Neural crest cell (in vitro differentiated cells): ENCODE results near the gene ADSS2. TPM values are rescaled to one million over a fixed set of nuclear protein-coding genes. Genes with fewer than 3 reads are reported as not detected.

Experiments used
- DNase-seq: peaks from one replicate; pipeline ENCODE4 v3.0.0; 2021; ENCODE audit warnings: low read depth, mixed read lengths, low spot score
- H3K27ac Mint-ChIP-seq: one replicate; pipeline ENCODE4 v1.8.0; 2021; ENCODE audit warnings: mild to moderate bottlenecking, mixed read lengths; ENCODE audit not compliant: unreplicated experiment
- H3K27me3 Mint-ChIP-seq: 2 replicates; pipeline ENCODE4 v1.8.0; 2021; ENCODE audit warnings: low read depth, mild to moderate bottlenecking, mixed read lengths
- H3K36me3 Mint-ChIP-seq: 2 replicates; pipeline ENCODE4 v1.8.0; 2021; ENCODE audit warnings: low read depth, mild to moderate bottlenecking, mixed read lengths
- H3K4me1 Mint-ChIP-seq: 2 replicates; pipeline ENCODE4 v1.8.0; 2021; ENCODE audit warnings: mixed read lengths
- H3K4me3 Mint-ChIP-seq: one replicate; pipeline ENCODE4 v1.8.0; 2021; ENCODE audit warnings: mild to moderate bottlenecking, mixed read lengths
- H3K9me3 Mint-ChIP-seq: 2 replicates; pipeline ENCODE4 v1.8.0; 2021; ENCODE audit warnings: mixed read lengths
- total RNA-seq: library from RNA; stranded (reverse); gene quantifications from 2 replicates; pipeline ENCODE4 v1.2.1, GENCODE V29; 2021
- TF ChIP-seq, protein P1 (sequence below): fragments of 200-600 bp; sonication (generic); conservative IDR thresholded peaks from 2 replicates; pipeline ENCODE4 v1.5.0; 2021; ENCODE audit warnings: antibody characterized with exemption, mild to moderate bottlenecking

The ADSS2 gene
- total RNA-seq, 1 donor from 2014 or later: 66.2 TPM

DNA sequence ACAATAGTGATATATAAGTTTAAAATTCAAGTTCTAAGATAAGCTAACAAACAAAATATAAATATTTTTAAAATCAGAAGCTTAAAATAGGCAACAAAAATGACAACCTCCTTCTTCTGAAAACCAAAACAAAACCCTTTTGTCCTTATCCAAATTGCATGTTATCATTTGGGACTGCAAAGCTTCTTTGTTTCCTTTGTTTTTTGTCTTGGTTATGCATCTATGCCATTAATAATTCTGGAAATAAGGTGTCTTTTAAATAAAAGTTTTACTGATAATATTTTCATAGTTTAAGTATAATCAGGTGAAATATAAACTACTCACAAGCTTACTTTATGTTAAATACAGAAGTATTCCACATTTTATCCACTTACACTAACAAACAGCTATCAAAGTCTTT, 20.5 kb downstream of the ADSS2 start:
- no peak for DNase-seq
- H3K36me3 Mint-ChIP-seq: peaks cover 13% of the 10 kb centered on the region
- TF ChIP-seq, protein P1, sequence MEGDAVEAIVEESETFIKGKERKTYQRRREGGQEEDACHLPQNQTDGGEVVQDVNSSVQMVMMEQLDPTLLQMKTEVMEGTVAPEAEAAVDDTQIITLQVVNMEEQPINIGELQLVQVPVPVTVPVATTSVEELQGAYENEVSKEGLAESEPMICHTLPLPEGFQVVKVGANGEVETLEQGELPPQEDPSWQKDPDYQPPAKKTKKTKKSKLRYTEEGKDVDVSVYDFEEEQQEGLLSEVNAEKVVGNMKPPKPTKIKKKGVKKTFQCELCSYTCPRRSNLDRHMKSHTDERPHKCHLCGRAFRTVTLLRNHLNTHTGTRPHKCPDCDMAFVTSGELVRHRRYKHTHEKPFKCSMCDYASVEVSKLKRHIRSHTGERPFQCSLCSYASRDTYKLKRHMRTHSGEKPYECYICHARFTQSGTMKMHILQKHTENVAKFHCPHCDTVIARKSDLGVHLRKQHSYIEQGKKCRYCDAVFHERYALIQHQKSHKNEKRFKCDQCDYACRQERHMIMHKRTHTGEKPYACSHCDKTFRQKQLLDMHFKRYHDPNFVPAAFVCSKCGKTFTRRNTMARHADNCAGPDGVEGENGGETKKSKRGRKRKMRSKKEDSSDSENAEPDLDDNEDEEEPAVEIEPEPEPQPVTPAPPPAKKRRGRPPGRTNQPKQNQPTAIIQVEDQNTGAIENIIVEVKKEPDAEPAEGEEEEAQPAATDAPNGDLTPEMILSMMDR: no peak
- peaks cover 8% of the 10 kb centered on the region for H3K4me1 Mint-ChIP-seq
- no peaks in the 10 kb centered on the region for H3K27me3 Mint-ChIP-seq
- H3K4me3 Mint-ChIP-seq: no peak overlapping the region
- H3K27ac Mint-ChIP-seq: no peak overlapping the region
- H3K9me3 Mint-ChIP-seq: no peaks in the 10 kb centered on the region

DNA sequence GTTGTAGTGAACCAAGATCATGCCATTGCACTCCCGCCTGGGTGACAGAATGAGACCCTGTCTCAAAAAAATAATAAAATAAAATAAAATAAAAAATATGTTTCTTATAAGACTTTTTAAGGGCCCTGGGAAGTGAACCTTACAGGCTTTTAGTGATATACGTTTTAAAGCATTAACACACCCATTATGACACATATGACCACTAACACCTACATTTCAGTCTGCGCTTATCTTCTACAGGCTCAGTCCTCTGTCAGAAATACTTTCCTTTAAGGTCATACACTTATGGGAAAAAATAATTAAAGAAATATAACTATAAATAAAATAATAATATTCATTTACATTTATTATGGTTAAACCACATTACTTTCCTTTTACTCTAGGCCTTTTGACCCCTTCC, 21.9 kb downstream of the ADSS2 start:
- no peak for DNase-seq
- peaks cover 8% of the 10 kb centered on the region for H3K36me3 Mint-ChIP-seq
- H3K4me3 Mint-ChIP-seq: no peak overlapping the region
- H3K27me3 Mint-ChIP-seq: no peaks in the 10 kb centered on the region
- TF ChIP-seq, protein P1: no peak
- no peaks in the 10 kb centered on the region for H3K9me3 Mint-ChIP-seq
- peaks cover 4% of the 10 kb centered on the region for H3K4me1 Mint-ChIP-seq
- no peak overlapping the region for H3K27ac Mint-ChIP-seq

DNA sequence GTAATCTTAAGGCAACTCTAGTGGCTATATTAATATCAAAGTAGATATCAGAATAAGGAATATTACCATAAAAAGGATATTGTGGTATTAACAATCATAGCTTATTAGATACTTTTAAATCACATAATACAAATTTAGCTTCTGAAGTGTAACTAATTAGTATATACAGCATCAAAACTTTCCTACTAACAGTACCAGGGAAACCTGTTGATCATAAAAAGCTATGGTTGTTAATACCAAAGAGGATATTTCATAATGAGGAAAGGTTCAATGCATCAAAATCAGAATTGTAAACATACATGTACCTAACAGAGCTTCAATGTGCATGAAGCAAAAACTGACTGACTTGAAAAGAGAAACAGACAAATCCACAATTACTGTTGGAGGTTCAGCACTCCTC, 24.1 kb downstream of the ADSS2 start:
- Mint-ChIP-seq H3K9me3 (no peaks in the 10 kb centered on the region), H3K4me3 (no peak overlapping the region), H3K27ac (no peak overlapping the region)

DNA sequence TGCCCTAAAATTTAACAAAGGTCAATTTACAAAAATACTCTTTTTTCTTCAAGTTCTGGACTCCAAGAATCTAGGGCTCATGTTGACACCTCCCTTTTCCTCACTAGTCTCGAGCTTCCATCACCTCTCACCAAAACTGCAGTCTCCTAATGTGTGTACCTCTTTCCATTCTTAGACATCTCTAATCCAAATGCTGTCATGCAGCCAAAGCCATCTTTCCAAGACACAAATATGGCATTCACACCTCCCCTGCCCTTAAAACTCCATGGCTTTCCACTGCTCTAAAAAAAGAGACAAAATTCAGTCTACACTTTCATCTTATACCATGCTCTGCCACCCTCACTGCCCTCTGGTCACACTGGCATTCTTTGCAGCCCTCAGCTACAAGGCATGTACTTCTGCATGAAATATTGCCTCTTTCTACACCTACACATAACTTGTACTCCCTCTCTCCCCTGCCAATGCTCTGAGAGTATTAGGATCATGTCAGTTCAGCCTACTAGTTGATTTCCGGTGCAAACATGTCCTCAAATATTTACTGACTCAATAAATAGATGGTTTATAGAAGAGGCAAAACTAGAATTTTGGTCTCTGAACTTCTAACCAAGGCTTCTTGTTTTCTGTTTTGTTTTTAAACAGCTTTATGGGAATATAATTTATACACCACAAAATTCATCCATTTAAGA, 26.9 kb downstream of the ADSS2 start:
- TF ChIP-seq, protein P1: no peak

More for the DNA sequence above, 24.1 kb downstream of the ADSS2 start:
- H3K27me3 Mint-ChIP-seq: no peaks in the 10 kb centered on the region
- H3K36me3 Mint-ChIP-seq: peaks cover 11% of the 10 kb centered on the region
- DNase-seq: no peak
- peaks cover 4% of the 10 kb centered on the region for H3K4me1 Mint-ChIP-seq
- TF ChIP-seq, protein P1: no peak

DNA sequence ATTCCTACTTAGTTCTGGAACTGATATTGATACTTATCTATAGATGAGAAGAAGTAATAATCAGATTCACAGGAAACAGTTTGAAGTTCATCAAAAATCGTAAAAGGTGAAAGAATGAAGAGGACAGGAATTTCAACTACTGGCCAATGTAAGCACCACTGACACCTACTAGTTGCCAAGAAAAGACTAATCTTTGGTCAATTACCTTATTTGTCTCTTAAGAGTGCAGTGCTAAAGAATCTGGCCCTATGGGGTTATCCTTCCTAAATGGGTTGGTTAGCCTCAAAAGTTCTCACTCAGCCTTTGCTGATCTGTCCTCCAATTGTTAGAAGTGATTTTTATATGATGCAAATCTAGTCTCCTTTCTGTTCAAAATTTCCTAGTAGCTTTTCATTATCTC, 29.5 kb downstream of the ADSS2 start:
- no peak overlapping the region for H3K4me3 Mint-ChIP-seq
- peaks cover 19% of the 10 kb centered on the region for H3K36me3 Mint-ChIP-seq
- no peaks in the 10 kb centered on the region for H3K27me3 Mint-ChIP-seq
- H3K9me3 Mint-ChIP-seq: no peaks in the 10 kb centered on the region
- TF ChIP-seq, protein P1: no peak
- no peak for DNase-seq
- no peaks in the 10 kb centered on the region for H3K4me1 Mint-ChIP-seq
- no peak overlapping the region for H3K27ac Mint-ChIP-seq

More for the DNA sequence above, 26.9 kb downstream of the ADSS2 start:
- Mint-ChIP-seq H3K4me3 (no peak overlapping the region), H3K27me3 (no peaks in the 10 kb centered on the region), H3K4me1 (no peaks in the 10 kb centered on the region), H3K9me3 (no peaks in the 10 kb centered on the region), H3K36me3 (peaks cover 11% of the 10 kb centered on the region), H3K27ac (peak overlapping the region; percentile 69)
- DNase-seq: no peak
